NCI-H2196 (cell line): Measurements from ENCODE around the gene TAF11L6.
"Not testable (repeated sequence)": the region's sequence is repeated elsewhere in the genome, so short reads cannot be mapped to it uniquely, and the experiment has no call there.

Source experiments
- DNase-seq: peaks from one replicate; lab custom pipeline; 2025; ENCODE audit not compliant: unreplicated experiment; lab: John Stamatoyannopoulos, UW

The TAF11L6 gene

DNA sequence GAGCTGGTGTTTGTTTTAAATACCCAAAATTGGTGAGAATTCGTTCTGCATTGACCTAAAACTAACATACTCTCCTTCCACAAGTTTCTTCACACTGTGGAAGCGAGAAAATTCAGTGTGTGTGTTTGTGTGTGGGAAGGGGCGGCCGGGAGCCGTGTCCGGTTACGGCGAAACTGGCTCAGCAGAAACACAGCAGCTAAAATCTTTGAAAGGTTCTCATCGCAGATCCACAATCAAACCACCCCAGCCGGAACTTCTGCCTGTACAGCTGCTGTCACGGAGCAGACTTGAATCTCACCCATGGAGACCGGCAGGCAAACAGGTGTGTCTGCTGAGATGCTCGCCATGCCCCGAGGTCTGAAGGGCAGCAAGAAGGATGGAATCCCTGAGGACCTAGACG is at the start of gene TAF11L6:
TAF11L6 (plus strand) TSS at position 301 of the 400 bp plus-strand sequence.
- DNase-seq, result not testable (repeated sequence)

DNA sequence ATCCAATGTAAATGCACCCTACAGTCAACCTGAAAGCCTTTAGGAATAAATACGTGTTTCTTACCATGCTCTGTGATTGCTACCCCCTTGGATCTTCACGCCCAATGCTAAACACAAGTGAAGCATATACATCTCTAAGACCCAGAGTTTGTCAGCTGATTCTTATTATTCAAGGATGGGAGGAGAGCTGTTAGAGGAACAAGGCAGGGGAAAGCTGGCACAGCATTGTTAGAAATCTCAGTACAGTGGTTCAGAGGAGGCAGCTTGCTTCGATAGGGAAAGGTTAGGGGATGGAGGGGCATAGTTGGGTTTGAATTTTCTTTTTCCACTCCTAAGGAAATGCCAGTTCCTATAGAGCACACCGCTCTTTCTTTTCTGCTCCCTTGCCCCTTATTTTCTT is 47.1 kb upstream of the TAF11L6 start:
- no peak for DNase-seq

DNA sequence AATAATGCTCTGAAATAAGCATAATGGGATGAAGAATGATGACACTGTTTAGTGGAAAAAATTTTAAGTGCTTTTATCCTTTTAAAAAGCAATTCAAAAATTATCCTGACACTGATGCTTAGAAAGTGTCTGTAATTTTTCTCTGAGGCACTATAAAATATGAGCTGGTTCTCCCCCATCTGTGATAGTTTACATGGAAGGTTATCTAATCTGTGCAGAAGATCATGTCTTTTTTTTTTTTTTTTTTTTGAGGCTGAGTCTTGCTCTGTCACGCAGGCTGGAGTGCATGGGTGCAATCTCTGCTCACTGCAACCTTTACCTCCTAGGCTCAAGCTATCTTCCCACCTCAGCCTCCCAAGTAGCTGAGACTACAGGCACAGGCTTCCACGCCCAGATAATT is 45.7 kb upstream of the TAF11L6 start:
- DNase-seq, result no peak

DNA sequence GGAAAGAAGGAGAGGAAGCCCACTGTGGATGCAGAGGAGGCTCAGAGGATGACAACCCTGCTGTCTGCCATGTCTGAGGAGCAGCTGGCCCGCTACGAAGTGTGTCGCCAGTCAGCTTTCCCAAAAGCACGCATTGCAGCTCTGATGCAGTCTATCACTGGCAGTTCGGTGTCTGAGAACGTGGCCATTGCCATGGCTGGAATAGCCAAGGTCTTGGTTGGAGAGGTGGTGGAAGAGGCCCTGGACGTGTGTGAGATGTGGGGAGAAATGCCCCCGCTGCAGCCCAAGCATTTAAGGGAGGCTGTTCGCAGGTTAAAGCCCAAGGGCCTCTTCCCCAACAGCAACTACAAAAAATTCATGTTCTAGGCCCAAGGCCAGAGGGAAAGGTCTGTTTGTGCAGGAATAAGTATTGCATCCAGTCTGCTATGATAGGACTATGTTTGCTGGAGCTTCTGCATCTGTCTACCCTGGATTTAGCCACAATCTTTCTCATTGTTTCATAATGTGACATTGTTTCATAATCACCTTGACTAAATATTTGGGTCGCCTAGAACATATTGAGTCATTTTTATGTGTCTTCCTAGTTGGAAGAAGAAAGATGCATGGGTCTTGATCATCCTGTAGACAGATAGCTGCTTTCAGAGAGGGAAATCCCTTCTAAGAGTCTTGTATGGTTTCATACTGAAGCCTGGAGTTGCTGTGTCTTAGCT is 41.9 kb upstream of the TAF11L6 start:
- DNase-seq, result not testable (repeated sequence)

DNA sequence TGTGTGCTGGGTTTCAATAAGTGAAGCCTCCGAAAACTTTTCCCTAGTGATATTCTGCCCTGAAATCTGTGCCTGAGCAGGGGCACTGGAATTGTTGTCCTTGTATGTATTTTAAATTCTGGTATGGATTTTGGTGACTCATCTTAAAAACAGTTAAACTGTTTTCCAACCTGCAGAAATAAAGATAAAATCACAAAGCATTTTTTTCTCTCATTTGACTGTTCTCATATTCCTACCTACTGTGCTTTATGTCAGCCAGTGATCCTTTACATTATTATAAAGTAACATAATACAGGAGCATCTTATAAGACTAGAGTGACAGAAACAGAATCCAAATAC is 41.3 kb upstream of the TAF11L6 start:
- no peak for DNase-seq

DNA sequence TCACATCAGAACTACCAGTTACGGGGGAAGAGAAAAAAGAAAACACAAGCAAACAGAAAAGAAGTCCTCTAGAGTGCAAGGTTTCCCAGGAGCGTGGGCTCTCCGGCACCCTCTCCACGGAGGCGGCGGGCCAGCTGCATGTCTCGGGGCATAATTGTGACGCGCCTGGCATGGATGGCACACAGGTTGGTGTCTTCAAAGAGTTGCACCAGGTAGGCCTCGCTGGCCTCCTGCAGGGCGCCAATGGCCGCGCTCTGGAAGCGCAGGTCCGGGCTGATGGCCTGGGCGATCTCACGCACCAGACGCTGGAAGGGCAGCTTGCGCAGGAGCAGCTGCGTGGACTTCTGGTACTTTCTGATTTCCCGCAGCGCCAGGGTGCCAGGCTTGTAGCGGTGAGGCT is 37.2 kb upstream of the TAF11L6 start:
- DNase-seq, result not testable (repeated sequence)

DNA sequence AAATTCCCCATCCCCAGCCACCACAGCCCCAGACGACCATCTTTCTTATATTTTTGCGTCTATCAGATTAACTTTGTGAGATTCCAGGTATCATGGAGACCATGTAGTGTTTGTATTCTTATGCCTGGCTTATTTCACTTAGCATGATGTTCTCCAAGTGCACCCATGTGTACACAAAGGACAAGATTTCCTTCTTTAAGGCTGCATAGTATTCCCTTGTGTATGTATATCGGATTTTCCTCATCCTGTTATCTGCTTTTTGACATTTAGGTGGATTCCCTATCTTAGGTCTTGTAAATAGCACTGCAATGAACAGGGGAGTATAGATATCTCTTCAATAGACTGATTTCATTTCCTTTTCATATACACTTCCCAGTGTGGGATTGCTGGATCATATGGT is 35.7 kb upstream of the TAF11L6 start:
- no peak for DNase-seq

DNA sequence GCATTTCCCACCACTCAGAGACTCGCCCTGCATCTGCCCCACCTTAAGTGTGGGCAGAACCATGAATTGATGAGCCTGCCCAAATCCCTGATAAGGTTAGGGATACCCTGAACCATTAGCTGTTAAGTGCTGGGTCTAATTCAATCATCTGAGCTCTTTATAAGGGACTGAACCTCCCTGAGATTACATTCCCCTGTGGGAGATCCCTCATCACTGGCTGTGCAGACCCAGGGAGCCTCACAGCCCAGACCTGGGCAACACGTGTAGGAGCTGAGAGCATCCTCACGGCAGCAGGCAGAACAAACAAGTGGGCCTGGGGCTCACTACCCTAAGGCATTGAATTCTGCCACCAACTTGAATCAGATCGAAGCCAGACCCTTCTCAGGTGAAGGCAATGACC is 31.0 kb upstream of the TAF11L6 start:
- no peak for DNase-seq

DNA sequence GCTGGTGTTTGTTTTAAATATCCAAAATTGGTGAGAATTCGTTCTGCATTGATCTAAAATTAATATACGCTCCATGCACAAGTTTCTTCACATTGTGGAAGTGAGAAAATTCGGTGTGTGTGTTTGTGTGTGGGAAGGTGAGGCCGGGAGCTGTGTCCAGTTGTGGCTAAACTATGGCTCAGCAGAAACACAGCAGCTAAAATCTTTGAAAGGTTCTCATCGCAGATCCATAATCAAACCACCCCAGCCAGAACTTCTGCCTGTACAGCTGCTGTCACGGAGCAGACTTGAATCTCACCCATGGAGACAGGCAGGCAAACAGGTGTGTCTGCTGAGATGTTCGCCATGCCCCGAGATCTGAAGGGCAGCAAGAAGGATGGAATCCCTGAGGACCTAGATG is 30.5 kb upstream of the TAF11L6 start, which contains the start of gene TAF11L2:
TAF11L2 (plus strand) TSS at position 301 of the 400 bp plus-strand sequence.
- DNase-seq, result not testable (repeated sequence)

DNA sequence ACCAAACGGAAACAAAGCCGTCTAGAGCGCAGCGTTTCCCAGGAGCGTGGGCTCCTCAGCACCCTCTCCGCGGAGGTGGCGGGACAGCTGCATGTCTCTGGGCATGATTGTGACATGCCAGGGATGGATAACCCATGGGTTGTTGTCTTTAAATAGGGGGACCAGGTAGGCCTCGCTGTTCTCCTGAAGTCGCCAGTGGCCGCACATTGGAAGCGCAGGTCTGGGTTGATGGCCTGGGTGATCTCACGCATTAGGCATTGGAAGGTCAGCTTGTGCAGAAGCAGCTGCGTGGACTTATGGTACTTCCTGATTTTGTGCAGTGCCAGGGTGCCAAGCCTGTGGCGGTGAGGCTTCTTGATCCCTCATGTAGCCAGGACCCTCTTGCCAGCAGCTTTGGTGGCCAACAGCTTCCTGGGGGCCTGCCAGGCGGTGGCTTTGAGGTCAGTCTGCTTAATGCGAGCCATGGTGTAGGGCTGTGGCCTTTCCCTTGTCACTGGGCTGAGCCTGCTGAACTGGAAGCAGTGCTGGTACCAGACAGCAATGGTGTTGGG is 16.6 kb upstream of the TAF11L6 start:
- DNase-seq, result no peak

DNA sequence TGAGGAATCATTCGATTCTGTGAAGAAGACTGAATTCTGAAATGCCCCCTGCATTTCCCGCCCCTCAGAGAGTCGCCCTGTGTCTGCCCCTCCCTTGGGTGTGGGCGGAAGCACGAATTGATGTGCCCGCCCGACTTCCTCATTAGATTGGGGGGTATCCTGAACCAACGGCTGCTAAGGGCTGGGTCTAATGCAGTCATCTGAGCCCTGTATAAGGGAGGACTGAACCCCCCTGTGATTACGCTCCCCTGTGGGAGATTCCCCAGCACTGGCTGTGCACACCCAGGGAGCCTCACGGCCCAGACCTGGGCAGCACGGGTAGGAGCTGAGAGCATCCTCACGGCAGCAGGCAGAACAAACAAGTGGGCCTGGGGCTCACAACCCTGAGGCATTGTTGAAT is 10.9 kb upstream of the TAF11L6 start:
- not testable (repeated sequence) for DNase-seq

DNA sequence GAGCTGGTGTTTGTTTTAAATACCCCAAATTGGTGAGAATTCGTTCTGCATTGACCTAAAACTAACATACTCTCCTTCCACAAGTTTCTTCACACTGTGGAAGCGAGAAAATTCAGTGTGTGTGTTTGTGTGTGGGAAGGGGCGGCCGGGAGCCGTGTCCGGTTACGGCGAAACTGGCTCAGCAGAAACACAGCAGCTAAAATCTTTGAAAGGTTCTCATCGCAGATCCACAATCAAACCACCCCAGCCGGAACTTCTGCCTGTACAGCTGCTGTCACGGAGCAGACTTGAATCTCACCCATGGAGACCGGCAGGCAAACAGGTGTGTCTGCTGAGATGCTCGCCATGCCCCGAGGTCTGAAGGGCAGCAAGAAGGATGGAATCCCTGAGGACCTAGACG is 10.4 kb upstream of the TAF11L6 start, which contains the start of gene TAF11L3:
TAF11L3 (plus strand) TSS at position 301 of the 400 bp plus-strand sequence.
- not testable (repeated sequence) for DNase-seq

DNA sequence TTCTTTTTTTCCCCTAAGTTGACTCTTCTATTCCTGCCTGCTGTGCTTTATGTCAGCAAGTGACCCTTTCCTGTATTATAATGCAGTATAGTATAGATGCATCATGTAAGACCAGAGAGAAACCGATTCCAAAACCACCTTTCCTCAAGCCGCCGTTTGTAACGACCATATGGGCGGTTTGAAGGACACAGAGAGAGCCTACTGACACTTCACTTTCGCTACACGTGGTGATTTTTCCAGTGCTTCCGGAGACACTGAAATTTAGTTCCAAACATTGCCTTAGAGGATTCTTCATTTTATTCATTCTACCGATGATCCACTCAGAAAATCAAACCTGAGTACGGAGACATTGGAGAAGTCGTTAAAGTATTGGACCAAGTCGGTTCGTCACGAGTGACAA is 9.0 kb upstream of the TAF11L6 start:
- DNase-seq, result not testable (repeated sequence)

DNA sequence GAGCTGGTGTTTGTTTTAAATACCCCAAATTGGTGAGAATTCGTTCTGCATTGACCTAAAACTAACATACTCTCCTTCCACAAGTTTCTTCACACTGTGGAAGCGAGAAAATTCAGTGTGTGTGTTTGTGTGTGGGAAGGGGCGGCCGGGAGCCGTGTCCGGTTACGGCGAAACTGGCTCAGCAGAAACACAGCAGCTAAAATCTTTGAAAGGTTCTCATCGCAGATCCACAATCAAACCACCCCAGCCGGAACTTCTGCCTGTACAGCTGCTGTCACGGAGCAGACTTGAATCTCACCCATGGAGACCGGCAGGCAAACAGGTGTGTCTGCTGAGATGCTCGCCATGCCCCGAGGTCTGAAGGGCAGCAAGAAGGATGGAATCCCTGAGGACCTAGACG is 7.0 kb upstream of the TAF11L6 start, which contains the start of gene TAF11L4:
TAF11L4 (plus strand) TSS at position 301 of the 400 bp plus-strand sequence.
- not testable (repeated sequence) for DNase-seq

DNA sequence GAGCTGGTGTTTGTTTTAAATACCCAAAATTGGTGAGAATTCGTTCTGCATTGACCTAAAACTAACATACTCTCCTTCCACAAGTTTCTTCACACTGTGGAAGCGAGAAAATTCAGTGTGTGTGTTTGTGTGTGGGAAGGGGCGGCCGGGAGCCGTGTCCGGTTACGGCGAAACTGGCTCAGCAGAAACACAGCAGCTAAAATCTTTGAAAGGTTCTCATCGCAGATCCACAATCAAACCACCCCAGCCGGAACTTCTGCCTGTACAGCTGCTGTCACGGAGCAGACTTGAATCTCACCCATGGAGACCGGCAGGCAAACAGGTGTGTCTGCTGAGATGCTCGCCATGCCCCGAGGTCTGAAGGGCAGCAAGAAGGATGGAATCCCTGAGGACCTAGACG is 3.5 kb upstream of the TAF11L6 start, which contains the start of gene TAF11L5:
TAF11L5 (plus strand) TSS at position 301 of the 400 bp plus-strand sequence.
- not testable (repeated sequence) for DNase-seq

DNA sequence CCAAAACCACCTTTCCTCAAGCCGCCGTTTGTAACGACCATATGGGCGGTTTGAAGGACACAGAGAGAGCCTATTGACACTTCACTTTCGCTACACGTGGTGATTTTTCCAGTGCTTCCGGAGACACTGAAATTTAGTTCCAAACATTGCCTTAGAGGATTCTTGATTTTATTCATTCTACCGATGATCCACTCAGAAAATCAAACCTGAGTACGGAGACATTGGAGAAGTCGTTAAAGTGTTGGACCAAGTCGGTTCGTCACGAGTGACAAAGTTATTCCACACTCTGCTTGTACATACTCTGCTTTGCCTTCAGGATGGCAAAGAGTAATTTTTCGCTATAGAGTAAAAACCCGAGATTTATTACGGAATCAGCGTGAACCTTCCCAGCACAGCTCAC is 2.0 kb upstream of the TAF11L6 start:
- DNase-seq, result not testable (repeated sequence)
